Measurements from ENCODE around the gene LRP1B. TPM values are rescaled to one million over a fixed set of nuclear protein-coding genes. Genes with fewer than 3 reads are reported as not detected.

Gene LRP1B
- total and polyA plus RNA-seq, 2 of the 8 experiments (the other 6 are each of a cell fraction or from before 2014, with no cell fraction given), result 0.03 TPM; not detected in 1

DNA sequence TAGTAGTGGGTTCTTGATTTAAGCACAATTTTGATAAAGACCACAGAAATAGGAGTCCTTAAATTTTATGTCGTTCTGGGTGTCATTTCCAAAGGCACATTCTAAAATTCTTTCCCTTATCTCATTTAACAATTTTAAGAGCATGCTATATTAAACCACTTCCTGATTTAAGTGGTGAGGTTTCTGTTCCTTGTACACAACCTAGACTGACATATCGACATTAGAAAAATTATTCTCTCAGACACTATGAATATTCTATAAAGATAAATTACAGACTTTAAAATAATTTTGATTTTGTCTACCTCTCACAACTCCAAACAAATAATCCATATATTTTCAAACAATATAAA lies 923.8 kb downstream of the LRP1B start:
- ChIA-PET POLR2A (ENCODE audit: partially characterized antibody) (no interaction called here), CTCF (ENCODE audit: partially characterized antibody) (no interaction called here)
- H3K79me2 ChIP-seq (ENCODE audit: control insufficient read depth in 1 of 2, insufficient read depth in 2 of 2, low read length in 2 of 2), result no peaks in the 10 kb centered on the region
- no peak for DNase-seq (ENCODE audit: low read depth in 1 of 2, low spot score in 2 of 2)
- H2BK15ac ChIP-seq (ENCODE audit: low read length), result no peak overlapping the region
- H2BK20ac ChIP-seq (ENCODE audit: low read length), result no peak overlapping the region
- H3K27ac ChIP-seq (ENCODE audit: low read depth, low read length), result no peak overlapping the region
- no peaks in the 10 kb centered on the region for H3K9me3 ChIP-seq (ENCODE audit: insufficient read depth in 2 of 2, low read depth in 1 of 2, low read length in 1 of 2)
- H3K4me2 ChIP-seq (ENCODE audit: insufficient read depth in 1 of 2, low read depth in 2 of 2, low read length in 2 of 2), result no peak overlapping the region
- no peak overlapping the region for H2AK5ac ChIP-seq (ENCODE audit: low read depth, low read length)
- H3K4ac ChIP-seq (replicated peaks; ENCODE audit: insufficient read length, low read depth, low read length), result no peak overlapping the region
- H3K9ac ChIP-seq (replicated peaks in 1 of 4; ENCODE audit: extremely low read depth in 1 of 4, low read depth in 3 of 4, low read length in 3 of 4), result no peak overlapping the region
- no peak overlapping the region for H2AFZ ChIP-seq (ENCODE audit: low read length)
- no peak overlapping the region for H3K4me3 ChIP-seq (ENCODE audit: extremely low read depth in 1 of 4, insufficient read depth in 2 of 4, low read depth in 3 of 4, low read length in 4 of 4)
- H3K27me3 ChIP-seq (replicated peaks in 1 of 4; ENCODE audit: control insufficient read depth in 3 of 4, extremely low read depth in 1 of 4, insufficient read depth in 3 of 4, low read length in 3 of 4), result no peaks in the 10 kb centered on the region
- no peak for FAIRE-seq
- H4K8ac ChIP-seq (ENCODE audit: extremely low read depth, insufficient read depth, low read length), result no peak overlapping the region
- no peak overlapping the region for H2BK12ac ChIP-seq (ENCODE audit: low read depth, low read length)
- H2BK5ac ChIP-seq (ENCODE audit: low read depth, low read length), result no peak overlapping the region
- no peak overlapping the region for H3K18ac ChIP-seq (ENCODE audit: extremely low read depth, low read length)
- H3K4me1 ChIP-seq (replicated peaks in 1 of 4; ENCODE audit: control insufficient read depth in 3 of 4, insufficient read depth in 4 of 4, low read length in 3 of 4), result no peaks in the 10 kb centered on the region
- H3K23ac ChIP-seq (ENCODE audit: insufficient read length), result no peak overlapping the region
- no peak overlapping the region for H2BK120ac ChIP-seq (replicated peaks; ENCODE audit: low read depth, low read length)
- no peak overlapping the region for H3K56ac ChIP-seq (replicated peaks; ENCODE audit: insufficient read length, low read depth, low read length)
- H3K14ac ChIP-seq (ENCODE audit: insufficient read length), result no peak overlapping the region
- no peaks in the 10 kb centered on the region; the same call in 1 of the 2 replicates for H3K23me2 ChIP-seq (ENCODE audit: low read depth, low read length)
- 93% methylated on average over 2 of the region's 2 CpGs; no CpG with 5 or more reads in 1 of the 2 experiments for WGBS, 2 experiments (ENCODE audit: extremely low coverage in 1 of 2, insufficient coverage in 1 of 2, insufficient read length in 1 of 2, insufficient replicate concordance in 2 of 2, low coverage in 1 of 2, low lambda C conversion rate in 2 of 2, missing lambda C conversion rate in 1 of 2)
- no peak overlapping the region for H4K5ac ChIP-seq (ENCODE audit: insufficient read length, low read depth, low read length)
- H3K36me3 ChIP-seq (ENCODE audit: control insufficient read depth in 2 of 4, insufficient read depth in 4 of 4, low read length in 3 of 4), result no peaks in the 10 kb centered on the region
- TF ChIP-seq HDAC6 (IDR thresholded peaks at IDR 0.05; ENCODE audit: low read depth, low read length) (no peak), SIN3A (conservative IDR thresholded peaks at IDR 0.05 in 1 of 2, IDR thresholded peaks at IDR 0.05 in 1 of 2; ENCODE audit: low read depth in 1 of 2, low read length in 2 of 2) (no peak), MAFK (IDR thresholded peaks at IDR 0.05; ENCODE audit: low read depth, low read length) (no peak), SP1 (IDR thresholded peaks at IDR 0.05; ENCODE audit: low read depth, low read length) (no peak), PHF8 (conservative IDR thresholded peaks at IDR 0.05; ENCODE audit: low read depth, low read length) (no peak), TCF12 (IDR thresholded peaks at IDR 0.05; ENCODE audit: low read depth, low read length) (no peak), ZNF274 (IDR thresholded peaks at IDR 0.05; ENCODE audit: borderline replicate concordance, extremely low read depth, low read length) (no peak), RNF2 (IDR thresholded peaks at IDR 0.05; ENCODE audit: borderline replicate concordance, low read depth, low read length, missing control alignments, poor library complexity, severe bottlenecking) (no peak), NANOG (IDR thresholded peaks at IDR 0.05; ENCODE audit: insufficient read depth, low read depth, low read length, poor library complexity, severe bottlenecking) (no peak), SIX5 (IDR thresholded peaks at IDR 0.05; ENCODE audit: low read depth, low read length) (no peak), TAF1 (IDR thresholded peaks at IDR 0.05; ENCODE audit: low read depth, low read length) (no peak)
- TF ChIP-seq, protein P1, sequence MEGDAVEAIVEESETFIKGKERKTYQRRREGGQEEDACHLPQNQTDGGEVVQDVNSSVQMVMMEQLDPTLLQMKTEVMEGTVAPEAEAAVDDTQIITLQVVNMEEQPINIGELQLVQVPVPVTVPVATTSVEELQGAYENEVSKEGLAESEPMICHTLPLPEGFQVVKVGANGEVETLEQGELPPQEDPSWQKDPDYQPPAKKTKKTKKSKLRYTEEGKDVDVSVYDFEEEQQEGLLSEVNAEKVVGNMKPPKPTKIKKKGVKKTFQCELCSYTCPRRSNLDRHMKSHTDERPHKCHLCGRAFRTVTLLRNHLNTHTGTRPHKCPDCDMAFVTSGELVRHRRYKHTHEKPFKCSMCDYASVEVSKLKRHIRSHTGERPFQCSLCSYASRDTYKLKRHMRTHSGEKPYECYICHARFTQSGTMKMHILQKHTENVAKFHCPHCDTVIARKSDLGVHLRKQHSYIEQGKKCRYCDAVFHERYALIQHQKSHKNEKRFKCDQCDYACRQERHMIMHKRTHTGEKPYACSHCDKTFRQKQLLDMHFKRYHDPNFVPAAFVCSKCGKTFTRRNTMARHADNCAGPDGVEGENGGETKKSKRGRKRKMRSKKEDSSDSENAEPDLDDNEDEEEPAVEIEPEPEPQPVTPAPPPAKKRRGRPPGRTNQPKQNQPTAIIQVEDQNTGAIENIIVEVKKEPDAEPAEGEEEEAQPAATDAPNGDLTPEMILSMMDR (IDR thresholded peaks at IDR 0.05; ENCODE audit: control extremely low read depth in 1 of 3, insufficient read depth in 1 of 3, low read depth in 1 of 3, low read length in 3 of 3), result no peak
- H4K20me1 ChIP-seq (replicated peaks in 1 of 2; ENCODE audit: control insufficient read depth in 1 of 2, insufficient read depth in 2 of 2, low read length in 2 of 2), result no peaks in the 10 kb centered on the region
- H3K79me1 ChIP-seq (ENCODE audit: low read depth, low read length), result no peaks in the 10 kb centered on the region
- H4K91ac ChIP-seq (replicated peaks; ENCODE audit: insufficient read length, low read length), result no peak overlapping the region

Data from H1 (cell line).